Panc1 (cell line): ENCODE results near the gene SLIT3.

Experiments
- POLR2AphosphoS5 ChIP-seq: IDR thresholded peaks from 2 replicates; pipeline ENCODE4 v1.6.1; 2012; ENCODE audit warnings: mild to moderate bottlenecking, low read depth, low read length, moderate library complexity
- TCF7L2 ChIP-seq: IDR thresholded peaks from 2 replicates; pipeline ENCODE4 v1.6.1; 2011; ENCODE audit warnings: mild to moderate bottlenecking, low read depth, low read length, inconsistent platforms
- TF ChIP-seq, protein P1 (sequence below): fragments of 450-650 bp; IDR thresholded peaks from 2 replicates; pipeline ENCODE4 v1.5.1; 2017; ENCODE audit warnings: mild to moderate bottlenecking

DNA sequence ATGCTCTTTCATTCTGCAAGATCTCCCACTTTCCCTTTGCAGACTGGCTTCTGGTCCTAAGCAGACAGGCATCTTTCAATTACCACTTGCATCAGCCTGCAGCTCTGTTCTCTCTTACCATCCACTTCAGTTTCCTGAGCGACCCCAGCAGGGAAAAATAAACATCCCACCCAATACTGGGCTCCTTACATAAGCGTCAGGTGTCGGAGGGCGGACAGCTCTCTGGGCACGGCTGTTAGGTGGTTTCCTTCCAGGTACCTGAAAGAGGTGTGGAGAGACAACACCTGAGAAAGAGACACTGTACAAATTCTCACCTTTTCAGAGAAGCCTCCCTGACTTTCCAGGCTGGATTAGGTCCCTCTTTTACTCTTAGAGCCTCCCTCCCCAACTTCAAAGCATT, 576.7 kb downstream of the SLIT3 start:
- TF ChIP-seq, protein P1, sequence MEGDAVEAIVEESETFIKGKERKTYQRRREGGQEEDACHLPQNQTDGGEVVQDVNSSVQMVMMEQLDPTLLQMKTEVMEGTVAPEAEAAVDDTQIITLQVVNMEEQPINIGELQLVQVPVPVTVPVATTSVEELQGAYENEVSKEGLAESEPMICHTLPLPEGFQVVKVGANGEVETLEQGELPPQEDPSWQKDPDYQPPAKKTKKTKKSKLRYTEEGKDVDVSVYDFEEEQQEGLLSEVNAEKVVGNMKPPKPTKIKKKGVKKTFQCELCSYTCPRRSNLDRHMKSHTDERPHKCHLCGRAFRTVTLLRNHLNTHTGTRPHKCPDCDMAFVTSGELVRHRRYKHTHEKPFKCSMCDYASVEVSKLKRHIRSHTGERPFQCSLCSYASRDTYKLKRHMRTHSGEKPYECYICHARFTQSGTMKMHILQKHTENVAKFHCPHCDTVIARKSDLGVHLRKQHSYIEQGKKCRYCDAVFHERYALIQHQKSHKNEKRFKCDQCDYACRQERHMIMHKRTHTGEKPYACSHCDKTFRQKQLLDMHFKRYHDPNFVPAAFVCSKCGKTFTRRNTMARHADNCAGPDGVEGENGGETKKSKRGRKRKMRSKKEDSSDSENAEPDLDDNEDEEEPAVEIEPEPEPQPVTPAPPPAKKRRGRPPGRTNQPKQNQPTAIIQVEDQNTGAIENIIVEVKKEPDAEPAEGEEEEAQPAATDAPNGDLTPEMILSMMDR = no peak
- TF ChIP-seq TCF7L2 (no peak), POLR2AphosphoS5 (no peak)
